ENCODE measurements around the gene CRY1.

Gene CRY1

DNA sequence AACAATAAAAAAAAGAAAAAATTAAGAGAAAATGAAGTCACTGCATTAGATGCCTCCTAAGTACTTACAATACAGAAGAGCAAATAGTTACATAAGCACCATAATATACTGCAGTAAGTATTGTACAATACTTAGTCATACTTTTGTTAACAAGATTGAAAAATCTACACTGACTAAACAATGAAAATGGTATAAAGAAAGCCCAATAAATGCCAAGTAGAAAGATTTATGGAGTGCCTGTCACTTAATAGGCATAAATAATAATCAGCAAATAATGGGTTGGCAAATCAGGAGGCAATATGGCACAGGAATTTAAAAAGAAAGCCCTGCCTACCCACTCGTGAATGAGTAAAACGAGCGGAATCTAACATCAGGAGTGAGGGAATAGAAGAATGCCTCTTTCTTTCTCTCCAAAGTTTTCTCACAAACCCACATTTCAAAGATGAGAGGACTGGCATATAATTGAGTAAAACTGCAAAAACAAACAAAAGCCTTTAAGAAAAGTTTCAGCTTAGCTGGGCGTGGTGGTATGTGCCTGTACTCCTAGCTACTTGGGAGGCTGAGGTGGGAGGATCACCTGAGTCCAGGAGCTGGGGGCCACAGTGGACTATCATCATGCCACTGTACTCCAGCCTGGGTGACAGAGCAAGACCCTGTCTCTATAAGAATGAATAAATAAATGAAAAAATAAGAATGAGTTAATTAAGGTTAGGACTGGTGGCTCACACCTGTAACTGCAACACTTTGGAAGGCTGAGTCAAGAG, 36.1 kb downstream of the CRY1 start:
- Histone ChIP-seq H3K9me3 (replicated peaks; ENCODE audit: low read length) (no peaks in the 10 kb centered on the region), H3K27me3 (ENCODE audit: control insufficient read depth, insufficient read depth, low read length) (no peaks in the 10 kb centered on the region), H3K4me1 (ENCODE audit: control insufficient read depth, insufficient read depth, low read length) (peaks cover 3% of the 10 kb centered on the region), H3K36me3 (ENCODE audit: insufficient read depth, low read length) (no peaks in the 10 kb centered on the region), H3K4me2 (ENCODE audit: low read length) (no peak overlapping the region), H3K4me3 (ENCODE audit: low read length) (no peak overlapping the region), H3K9ac (ENCODE audit: low read depth, low read length) (no peak overlapping the region)

- no peaks in the 10 kb centered on the region for H3K27me3 ChIP-seq (ENCODE audit: control insufficient read depth, insufficient read depth, low read length)
- no peak overlapping the region for H3K4me2 ChIP-seq (ENCODE audit: low read length)
- H3K4me3 ChIP-seq (ENCODE audit: low read length): no peak overlapping the region
- H3K9me3 ChIP-seq (replicated peaks; ENCODE audit: low read length): no peaks in the 10 kb centered on the region
- H3K36me3 ChIP-seq (ENCODE audit: insufficient read depth, low read length): no peaks in the 10 kb centered on the region
- H3K4me1 ChIP-seq (ENCODE audit: control insufficient read depth, insufficient read depth, low read length): peaks cover 3% of the 10 kb centered on the region
- no peak overlapping the region for H3K9ac ChIP-seq (ENCODE audit: low read depth, low read length)
These were observed 39.6 kb downstream of the CRY1 start for GRCh38 chr12:107053709-107054108.

DNA sequence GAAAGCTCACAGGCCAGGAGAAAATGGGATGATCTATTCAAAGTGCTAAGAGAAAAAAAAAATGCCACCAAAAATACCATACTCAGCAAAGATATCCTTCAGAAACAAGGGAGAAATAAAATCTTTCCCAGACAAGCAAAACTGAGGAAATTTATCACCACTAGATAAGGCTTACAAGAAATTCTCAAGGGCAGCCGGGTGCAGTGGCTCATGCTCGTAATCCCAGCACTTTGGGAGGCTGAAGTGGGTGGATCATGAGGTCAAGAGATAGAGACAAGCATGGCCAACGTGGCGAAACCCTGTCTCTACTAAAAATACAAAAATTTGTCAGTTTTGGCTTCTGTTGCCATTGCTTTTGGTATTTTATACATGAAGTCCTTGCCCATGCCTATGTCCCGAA, 48.2 kb downstream of the CRY1 start:
- H3K4me1 ChIP-seq (ENCODE audit: control insufficient read depth, insufficient read depth, low read length): no peaks in the 10 kb centered on the region
- H3K27me3 ChIP-seq (ENCODE audit: control insufficient read depth, insufficient read depth, low read length): no peaks in the 10 kb centered on the region
- H3K4me2 ChIP-seq (ENCODE audit: low read length): no peak overlapping the region
- H3K36me3 ChIP-seq (ENCODE audit: insufficient read depth, low read length): no peaks in the 10 kb centered on the region
- no peak overlapping the region for H3K9ac ChIP-seq (ENCODE audit: low read depth, low read length)
- no peak overlapping the region for H3K4me3 ChIP-seq (ENCODE audit: low read length)
- H3K9me3 ChIP-seq (replicated peaks; ENCODE audit: low read length): no peaks in the 10 kb centered on the region

DNA sequence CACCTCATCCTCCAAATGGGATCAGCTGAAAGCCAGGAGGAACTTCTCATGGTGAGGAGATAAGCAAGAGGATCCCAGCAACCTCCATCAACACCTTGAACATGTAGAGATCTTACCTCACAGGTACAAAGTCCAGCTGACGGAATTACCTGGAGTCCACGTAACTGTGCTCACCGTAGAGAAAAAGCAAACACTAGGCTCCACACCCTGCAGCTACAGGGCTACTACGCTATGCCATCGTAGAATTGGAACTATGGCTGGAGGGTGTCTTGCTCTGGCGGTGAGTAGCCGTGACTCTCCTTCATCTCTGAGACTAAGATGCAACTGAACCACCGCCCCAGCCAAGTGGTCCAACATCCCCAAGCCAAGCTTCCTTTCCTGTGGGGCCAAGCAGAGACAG, 50.5 kb downstream of the CRY1 start:
- no peak overlapping the region for H3K4me2 ChIP-seq (ENCODE audit: low read length)
- no peaks in the 10 kb centered on the region for H3K9me3 ChIP-seq (replicated peaks; ENCODE audit: low read length)
- H3K36me3 ChIP-seq (ENCODE audit: insufficient read depth, low read length): no peaks in the 10 kb centered on the region
- no peak overlapping the region for H3K9ac ChIP-seq (ENCODE audit: low read depth, low read length)
- H3K4me3 ChIP-seq (ENCODE audit: low read length): no peak overlapping the region
- no peaks in the 10 kb centered on the region for H3K4me1 ChIP-seq (ENCODE audit: control insufficient read depth, insufficient read depth, low read length)
- H3K27me3 ChIP-seq (ENCODE audit: control insufficient read depth, insufficient read depth, low read length): no peaks in the 10 kb centered on the region

GRCh38 chr12:107035733-107036132, 57.6 kb downstream of the CRY1 start:
- Histone ChIP-seq H3K9ac (ENCODE audit: low read depth, low read length) (no peak overlapping the region), H3K4me2 (ENCODE audit: low read length) (no peak overlapping the region), H3K27me3 (ENCODE audit: control insufficient read depth, insufficient read depth, low read length) (no peaks in the 10 kb centered on the region), H3K4me1 (ENCODE audit: control insufficient read depth, insufficient read depth, low read length) (no peaks in the 10 kb centered on the region), H3K9me3 (replicated peaks; ENCODE audit: low read length) (no peaks in the 10 kb centered on the region), H3K36me3 (ENCODE audit: insufficient read depth, low read length) (no peaks in the 10 kb centered on the region), H3K4me3 (ENCODE audit: low read length) (no peak overlapping the region)

DNA sequence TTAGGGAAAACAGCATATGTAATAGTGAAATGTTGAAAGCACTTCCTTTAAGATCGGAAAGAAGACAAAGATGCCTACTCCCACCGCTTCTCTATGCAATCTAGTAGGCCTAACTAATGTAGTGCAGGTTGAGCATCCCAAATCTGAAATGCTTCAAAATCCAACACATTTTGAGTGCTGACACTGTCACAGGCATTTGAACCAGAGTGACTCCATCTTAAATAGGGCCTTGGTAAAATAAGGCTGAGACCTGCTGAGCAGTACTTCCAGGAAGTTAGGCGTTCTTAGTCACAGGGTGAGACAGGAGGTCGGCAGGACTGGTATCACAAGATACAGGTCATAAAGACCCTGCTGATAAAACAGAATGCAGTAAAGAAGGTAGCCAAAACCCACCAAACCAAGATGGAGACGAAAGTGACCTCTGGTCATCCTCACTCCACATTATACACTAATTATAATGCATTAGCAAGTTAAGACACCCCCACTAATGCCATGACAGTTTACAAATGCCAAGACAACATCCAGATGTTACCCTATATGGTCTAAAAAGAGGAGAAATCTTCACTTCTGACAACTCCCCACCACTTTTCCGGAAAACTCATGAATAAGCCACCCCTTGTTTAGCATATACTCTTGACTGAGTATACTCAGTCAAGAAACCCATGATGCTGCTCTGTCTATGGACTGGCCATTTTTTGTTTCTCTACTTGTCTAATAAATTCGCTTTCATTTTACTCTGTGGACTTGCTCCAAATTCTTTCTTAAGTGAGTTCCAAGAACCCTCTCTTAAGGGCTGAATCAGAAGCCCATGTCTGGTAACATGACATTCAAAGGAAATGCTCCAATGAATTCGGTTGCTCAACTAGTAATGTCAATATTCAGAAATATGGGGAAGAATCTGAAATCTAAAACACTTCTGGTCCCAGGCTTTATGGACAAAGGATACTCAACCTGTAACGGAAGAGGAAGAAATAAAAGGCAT, 59.3 kb downstream of the CRY1 start:
- Histone ChIP-seq H3K4me2 (ENCODE audit: low read length) (no peak overlapping the region), H3K9ac (ENCODE audit: low read depth, low read length) (no peak overlapping the region), H3K27me3 (ENCODE audit: control insufficient read depth, insufficient read depth, low read length) (no peaks in the 10 kb centered on the region), H3K4me3 (ENCODE audit: low read length) (no peak overlapping the region), H3K36me3 (ENCODE audit: insufficient read depth, low read length) (no peaks in the 10 kb centered on the region), H3K4me1 (ENCODE audit: control insufficient read depth, insufficient read depth, low read length) (no peaks in the 10 kb centered on the region), H3K9me3 (replicated peaks; ENCODE audit: low read length) (no peaks in the 10 kb centered on the region)

- H3K4me2 ChIP-seq (ENCODE audit: low read length): no peak overlapping the region
These were observed 61.1 kb downstream of the CRY1 start for GRCh38 chr12:107032266-107032665.

DNA sequence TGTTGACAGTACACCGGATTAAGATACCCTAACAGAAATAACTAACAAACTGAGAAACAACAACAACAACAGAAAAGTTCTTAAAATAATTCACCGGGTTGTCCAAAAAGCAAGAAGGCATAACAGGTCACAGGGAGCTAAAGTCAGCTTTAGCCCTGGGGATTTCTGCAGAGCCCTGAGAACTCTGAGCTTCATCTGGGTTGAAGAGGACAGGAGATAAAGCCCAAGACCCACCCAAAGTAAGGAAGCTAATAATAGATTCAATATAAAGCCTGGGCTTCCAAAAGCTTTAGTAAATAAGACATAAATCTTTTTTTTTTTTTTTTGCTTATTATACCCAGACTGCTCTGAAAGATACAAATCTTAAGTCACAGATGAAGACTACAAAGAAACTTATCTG, 62.3 kb downstream of the CRY1 start:
- H3K9me3 ChIP-seq (replicated peaks; ENCODE audit: low read length): no peaks in the 10 kb centered on the region

More at GRCh38 chr12:107032266-107032665, 61.1 kb downstream of the CRY1 start:
- no peak overlapping the region for H3K4me3 ChIP-seq (ENCODE audit: low read length)
- no peaks in the 10 kb centered on the region for H3K27me3 ChIP-seq (ENCODE audit: control insufficient read depth, insufficient read depth, low read length)
- no peaks in the 10 kb centered on the region for H3K36me3 ChIP-seq (ENCODE audit: insufficient read depth, low read length)
- H3K4me1 ChIP-seq (ENCODE audit: control insufficient read depth, insufficient read depth, low read length): peaks cover 11% of the 10 kb centered on the region
- H3K9me3 ChIP-seq (replicated peaks; ENCODE audit: low read length): no peaks in the 10 kb centered on the region
- H3K9ac ChIP-seq (ENCODE audit: low read depth, low read length): no peak overlapping the region

GRCh38 chr12:107029081-107029480, 64.3 kb downstream of the CRY1 start:
- no peaks in the 10 kb centered on the region for H3K36me3 ChIP-seq (ENCODE audit: insufficient read depth, low read length)
- H3K4me2 ChIP-seq (ENCODE audit: low read length): no peak overlapping the region
- no peaks in the 10 kb centered on the region for H3K27me3 ChIP-seq (ENCODE audit: control insufficient read depth, insufficient read depth, low read length)
- no peaks in the 10 kb centered on the region for H3K9me3 ChIP-seq (replicated peaks; ENCODE audit: low read length)
- no peak overlapping the region for H3K4me3 ChIP-seq (ENCODE audit: low read length)
- H3K9ac ChIP-seq (ENCODE audit: low read depth, low read length): no peak overlapping the region
- H3K4me1 ChIP-seq (ENCODE audit: control insufficient read depth, insufficient read depth, low read length): peaks cover 23% of the 10 kb centered on the region

More for the DNA sequence above, 62.3 kb downstream of the CRY1 start:
- Histone ChIP-seq H3K36me3 (ENCODE audit: insufficient read depth, low read length) (no peaks in the 10 kb centered on the region), H3K4me3 (ENCODE audit: low read length) (no peak overlapping the region), H3K9ac (ENCODE audit: low read depth, low read length) (no peak overlapping the region), H3K4me2 (ENCODE audit: low read length) (no peak overlapping the region), H3K27me3 (ENCODE audit: control insufficient read depth, insufficient read depth, low read length) (no peaks in the 10 kb centered on the region), H3K4me1 (ENCODE audit: control insufficient read depth, insufficient read depth, low read length) (peaks cover 23% of the 10 kb centered on the region)

GRCh38 chr12:107027636-107028053, 65.7 kb downstream of the CRY1 start:
- H3K9me3 ChIP-seq (replicated peaks; ENCODE audit: low read length): no peaks in the 10 kb centered on the region
- H3K9ac ChIP-seq (ENCODE audit: low read depth, low read length): peak overlapping the region; percentile 80
- H3K36me3 ChIP-seq (ENCODE audit: insufficient read depth, low read length): no peaks in the 10 kb centered on the region
- peaks cover 23% of the 10 kb centered on the region for H3K4me1 ChIP-seq (ENCODE audit: control insufficient read depth, insufficient read depth, low read length)
- peak overlapping the region; percentile 41 for H3K4me3 ChIP-seq (ENCODE audit: low read length)
- peak overlapping the region; percentile 70 for H3K4me2 ChIP-seq (ENCODE audit: low read length)
- H3K27me3 ChIP-seq (ENCODE audit: control insufficient read depth, insufficient read depth, low read length): no peaks in the 10 kb centered on the region

DNA sequence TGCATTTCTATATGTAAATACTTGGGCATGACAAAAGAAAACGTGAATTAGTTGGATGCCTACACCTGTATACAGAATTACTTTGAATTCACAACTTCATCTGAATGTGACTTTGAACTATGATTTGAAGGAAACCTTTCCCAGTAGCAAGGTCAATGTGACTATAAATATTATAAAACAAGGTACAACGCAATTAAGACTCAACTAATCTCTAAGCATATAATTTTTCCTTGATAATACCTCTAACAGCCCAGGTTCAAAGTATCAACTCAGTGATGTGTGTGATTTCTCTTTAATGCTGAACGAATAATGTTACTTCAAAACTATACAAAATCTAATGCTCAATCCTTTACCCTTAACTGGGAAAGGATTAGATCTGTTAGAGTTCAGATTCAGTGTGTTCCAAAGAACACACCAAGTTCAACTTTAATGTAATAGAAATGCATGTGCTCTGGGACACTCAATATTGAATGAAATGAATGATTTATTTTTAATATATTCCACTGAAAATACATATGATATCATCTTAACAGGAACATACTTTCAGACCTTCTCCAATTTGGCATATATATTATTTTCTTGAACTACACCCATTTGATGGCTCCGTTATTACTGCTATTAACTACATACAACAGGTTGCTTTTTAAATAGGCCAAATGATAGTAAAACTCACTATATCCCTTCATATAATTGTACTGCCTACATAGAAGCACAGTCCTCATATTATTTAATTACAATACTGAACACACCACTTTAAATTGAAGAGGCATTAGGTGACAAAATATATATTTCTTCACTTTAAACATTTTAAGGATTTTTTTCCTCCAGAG, 66.3 kb downstream of the CRY1 start:
- Histone ChIP-seq H3K9ac (ENCODE audit: low read depth, low read length) (peak overlapping the region; percentile 80), H3K4me1 (ENCODE audit: control insufficient read depth, insufficient read depth, low read length) (peaks cover 23% of the 10 kb centered on the region), H3K36me3 (ENCODE audit: insufficient read depth, low read length) (no peaks in the 10 kb centered on the region), H3K9me3 (replicated peaks; ENCODE audit: low read length) (no peaks in the 10 kb centered on the region), H3K4me2 (ENCODE audit: low read length) (peak overlapping the region; percentile 70), H3K4me3 (ENCODE audit: low read length) (peak overlapping the region; percentile 51), H3K27me3 (ENCODE audit: control insufficient read depth, insufficient read depth, low read length) (no peaks in the 10 kb centered on the region)

Data from skeletal muscle satellite cell (primary cell).